IPS-18c (cell line): Measurements from ENCODE around the gene PPP4R3B.
"Not testable (repeated sequence)": the region's sequence is repeated elsewhere in the genome, so short reads cannot be mapped to it uniquely, and the experiment has no call there.

ENCODE experiments used
- H3K4me3 ChIP-seq: 2 replicates; pipeline ENCODE4 v1.7.0; 2013; ENCODE audit warnings: low read depth, mild to moderate bottlenecking, low read length, moderate library complexity; ENCODE audit not compliant: insufficient read depth
- H3K9me3 ChIP-seq: one replicate; pipeline ENCODE4 v1.6.1; 2013; ENCODE audit warnings: mild to moderate bottlenecking, low read length, moderate library complexity; ENCODE audit not compliant: control insufficient read depth, insufficient read depth

PPP4R3B gene

GRCh38 chr2:55550368-55551102, 66.9 kb downstream of the PPP4R3B start:
- no peaks in the 10 kb centered on the region for H3K9me3 ChIP-seq
- no peak overlapping the region for H3K4me3 ChIP-seq

DNA sequence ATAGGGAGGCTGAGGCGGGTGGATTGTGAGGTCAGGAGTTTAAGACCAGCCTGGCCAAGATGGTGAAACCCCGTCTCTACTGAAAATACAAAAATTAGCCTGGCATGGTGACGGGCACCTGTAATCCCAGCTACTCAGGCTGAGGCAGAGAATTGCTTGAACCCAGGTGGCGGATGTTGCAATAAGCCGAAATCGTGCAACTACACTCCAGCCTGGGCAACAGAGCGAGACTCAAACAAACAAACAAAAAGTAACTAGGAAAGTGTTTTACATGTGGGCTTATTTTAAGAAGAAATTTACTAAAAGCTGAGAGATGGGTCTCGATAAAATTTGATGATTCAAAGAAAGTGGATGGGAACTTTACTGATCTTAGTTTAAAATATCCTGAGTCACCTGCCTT, 69.7 kb downstream of the PPP4R3B start:
- H3K4me3 ChIP-seq, H3K9me3 ChIP-seq: not testable (repeated sequence)

GRCh38 chr2:55547001-55547400, 70.4 kb downstream of the PPP4R3B start:
- Histone ChIP-seq H3K4me3 (no peak overlapping the region), H3K9me3 (no peaks in the 10 kb centered on the region)

DNA sequence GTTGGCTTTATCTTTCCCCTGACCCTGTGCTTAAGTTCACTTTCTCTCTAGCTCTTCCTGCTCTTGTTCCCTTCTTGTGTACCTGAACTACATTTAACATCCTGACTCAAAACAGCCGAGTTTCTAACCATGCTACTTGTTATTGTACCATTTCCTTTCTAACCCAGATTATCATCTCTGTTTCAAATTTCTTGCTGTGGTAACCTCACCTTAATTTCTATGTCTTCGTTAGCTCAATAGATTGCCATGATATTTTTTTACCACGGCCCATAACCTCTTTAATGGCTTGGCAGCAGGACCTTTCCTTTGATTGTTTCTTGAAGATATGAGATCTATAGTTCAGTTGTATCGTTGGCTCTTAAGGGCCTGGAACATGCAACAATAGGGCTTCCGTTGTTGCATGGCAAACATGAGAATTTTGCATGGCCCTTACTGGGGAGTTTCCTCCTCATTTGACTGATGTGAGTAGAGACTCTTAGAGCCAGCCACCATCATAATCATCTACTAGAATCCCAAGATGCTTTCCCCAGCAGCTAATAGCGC, 86.8 kb downstream of the PPP4R3B start:
- no peak overlapping the region for H3K4me3 ChIP-seq
- H3K9me3 ChIP-seq, result no peaks in the 10 kb centered on the region

DNA sequence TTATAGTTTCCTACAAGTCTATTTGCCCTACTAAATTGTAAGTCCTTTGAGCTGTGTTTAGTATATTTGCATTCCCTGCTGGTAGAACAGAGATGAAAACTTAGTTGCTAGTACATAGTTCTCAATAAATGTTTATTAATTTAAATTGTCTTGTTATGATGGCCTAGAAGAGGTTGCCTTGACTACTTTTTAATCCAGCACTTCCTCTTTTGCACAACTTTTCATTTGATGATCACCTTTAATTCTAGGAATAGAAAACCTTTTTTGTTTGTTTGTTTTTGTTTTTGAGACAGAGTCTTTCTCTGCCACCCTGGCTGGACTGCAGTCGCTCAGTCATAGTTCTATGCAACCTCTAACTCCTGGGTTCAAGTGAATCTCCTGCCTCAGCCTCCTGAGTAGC, 91.2 kb downstream of the PPP4R3B start:
- no peaks in the 10 kb centered on the region for H3K9me3 ChIP-seq
- no peak overlapping the region for H3K4me3 ChIP-seq

DNA sequence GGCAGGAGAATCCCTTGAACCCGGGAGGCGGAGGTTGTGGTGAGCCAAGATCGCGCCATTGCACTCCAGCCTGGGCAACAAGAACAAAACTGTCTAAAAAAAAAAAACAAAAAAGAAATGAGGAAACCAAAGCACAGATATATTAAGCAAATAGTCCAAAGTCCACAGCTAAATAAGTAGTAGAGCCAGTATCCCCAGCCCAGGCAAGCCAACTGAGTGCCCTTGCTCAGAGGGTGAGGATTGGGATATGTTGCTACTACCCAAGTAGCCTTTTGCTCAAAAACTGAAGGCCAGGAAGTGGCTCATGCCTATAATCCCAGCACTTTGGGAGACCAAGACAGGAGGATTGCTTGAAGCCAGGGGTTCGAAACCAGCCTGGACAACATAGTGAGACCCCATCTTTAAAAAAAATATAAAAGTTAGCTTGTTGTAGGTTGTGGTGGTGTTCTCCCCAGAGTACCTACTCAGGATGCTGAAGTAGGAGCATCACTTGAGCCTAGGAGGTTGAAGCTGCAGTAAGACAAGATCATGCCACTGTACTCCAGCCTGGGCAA, 92.5 kb downstream of the PPP4R3B start:
- Histone ChIP-seq H3K4me3 (no peak overlapping the region), H3K9me3 (no peaks in the 10 kb centered on the region)

DNA sequence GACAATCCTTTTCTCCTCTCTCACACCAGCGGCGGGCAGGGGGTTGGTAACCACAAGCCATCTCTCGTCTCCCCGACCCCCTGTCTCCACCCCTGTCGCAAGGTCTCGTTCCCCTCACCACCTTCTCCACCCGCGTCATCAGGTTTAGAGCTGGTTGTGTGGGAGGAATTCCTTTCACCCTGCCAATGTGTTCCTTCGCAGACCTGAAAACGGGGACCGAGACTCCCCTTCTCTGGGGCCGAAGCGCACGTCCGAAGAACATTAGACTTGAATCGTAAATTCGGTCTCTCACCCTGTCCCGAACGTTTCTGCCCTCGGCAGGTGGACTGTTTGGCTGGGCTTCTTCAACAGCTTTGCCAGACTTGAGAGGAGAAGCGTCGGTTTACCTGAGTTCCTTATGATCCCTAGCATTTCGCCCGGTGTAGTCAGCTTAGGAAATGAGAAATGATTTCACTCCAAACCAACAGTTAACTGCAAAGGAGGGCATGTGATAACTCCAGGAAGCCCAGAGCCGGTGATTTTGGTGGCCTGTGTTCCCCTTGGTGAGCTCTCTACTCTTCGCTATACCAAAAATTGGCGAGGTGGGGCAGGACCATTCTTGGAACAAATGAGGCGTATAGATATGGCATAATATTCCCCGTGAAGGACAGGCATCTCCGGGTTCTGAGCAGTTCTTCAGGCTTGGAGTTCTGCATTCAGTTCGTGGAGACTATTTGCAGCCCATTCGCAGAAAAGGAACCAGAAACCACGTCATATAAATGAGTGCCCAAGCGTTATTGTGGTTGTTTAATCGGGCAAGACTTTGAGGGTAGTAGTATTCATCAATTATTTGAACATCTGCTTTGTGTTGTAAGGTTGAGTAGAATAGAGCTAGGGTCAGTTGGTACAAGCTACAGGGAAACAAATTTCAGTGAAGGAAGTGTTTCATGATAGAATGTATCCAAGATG, 97.2 kb downstream of the PPP4R3B start:
- H3K4me3 ChIP-seq, result peak overlapping the region; percentile 83
- H3K9me3 ChIP-seq, result no peaks in the 10 kb centered on the region

- no peaks in the 10 kb centered on the region for H3K9me3 ChIP-seq
- H3K4me3 ChIP-seq, result peak overlapping the region; percentile 83
Observed at GRCh38 chr2:55518841-55519165, 98.6 kb downstream of the PPP4R3B start.

DNA sequence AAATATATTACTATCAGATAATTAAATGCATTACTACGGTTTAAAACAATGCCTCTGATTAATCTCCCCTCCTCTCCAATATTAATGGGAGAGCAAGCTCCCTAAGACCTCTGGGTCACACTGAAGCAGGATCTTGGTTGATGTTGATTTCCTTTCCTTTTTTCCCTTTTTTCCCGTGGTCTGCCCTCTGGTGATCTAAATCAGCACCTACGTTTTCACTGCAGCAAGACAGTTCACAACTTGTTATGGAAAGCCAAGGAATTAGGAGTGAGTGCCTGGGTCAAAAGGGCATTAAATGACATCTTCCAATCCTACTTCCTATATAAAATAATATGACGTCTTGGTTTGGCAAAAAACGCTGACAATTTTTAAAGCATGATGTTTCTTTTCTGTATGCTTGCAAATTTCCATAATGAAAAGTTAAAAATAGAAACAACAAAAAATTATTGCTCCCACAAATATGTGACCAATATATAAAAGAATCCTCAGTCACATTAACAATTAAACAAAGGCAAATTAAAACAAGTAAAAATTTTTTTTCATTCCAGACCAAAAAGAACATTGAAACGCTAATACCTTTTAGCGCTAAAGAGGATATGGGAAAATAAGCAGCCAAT, 105.8 kb downstream of the PPP4R3B start:
- no peaks in the 10 kb centered on the region for H3K9me3 ChIP-seq
- H3K4me3 ChIP-seq, result no peak overlapping the region

DNA sequence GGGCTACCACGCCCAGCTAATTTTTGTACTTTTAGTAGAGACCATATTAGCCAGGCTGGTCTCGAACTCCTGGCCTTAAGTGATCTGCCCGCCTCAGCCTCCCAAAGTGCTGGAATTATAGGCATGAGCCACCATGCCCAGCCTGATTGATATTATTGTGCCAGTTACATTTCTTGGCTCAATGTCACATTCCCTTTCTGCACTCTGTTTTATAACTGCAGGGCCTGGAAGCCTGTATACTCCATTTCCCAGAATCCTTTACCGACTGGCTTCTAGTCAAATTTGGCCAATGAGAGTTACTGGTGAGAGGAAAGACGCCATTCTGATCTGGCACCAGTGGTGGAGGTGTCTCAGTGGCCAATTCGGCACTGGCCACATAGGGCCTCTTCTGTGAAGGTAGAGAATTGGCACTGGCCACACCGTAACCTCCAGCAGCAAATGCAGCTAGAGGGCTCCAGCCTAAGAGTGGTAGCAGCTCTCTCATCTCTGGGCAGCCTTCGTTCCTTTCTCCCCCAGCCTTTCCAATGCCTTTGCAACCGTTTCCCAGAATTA, 114.8 kb downstream of the PPP4R3B start:
- Histone ChIP-seq H3K4me3 (no peak overlapping the region), H3K9me3 (no peaks in the 10 kb centered on the region)

DNA sequence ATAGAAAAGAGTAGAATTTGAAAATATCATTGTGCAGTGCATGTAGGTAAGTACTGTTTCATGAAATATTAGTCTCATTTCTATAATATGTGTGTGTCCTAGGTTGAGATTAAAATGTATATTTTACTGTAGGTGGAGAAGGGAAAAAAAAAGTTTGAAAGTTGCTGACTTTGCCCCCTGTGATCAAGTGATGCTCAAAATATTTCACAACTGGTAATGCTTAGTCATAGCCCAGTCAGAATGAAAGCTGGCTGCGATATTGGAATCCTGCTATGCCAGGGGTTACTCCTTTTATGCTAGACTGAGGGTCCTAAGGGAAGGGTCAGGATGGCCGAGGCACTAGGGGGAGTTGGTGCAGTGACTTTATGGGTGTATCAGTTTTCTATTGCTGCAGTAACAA, 117.4 kb downstream of the PPP4R3B start:
- Histone ChIP-seq H3K9me3 (no peaks in the 10 kb centered on the region), H3K4me3 (no peak overlapping the region)

DNA sequence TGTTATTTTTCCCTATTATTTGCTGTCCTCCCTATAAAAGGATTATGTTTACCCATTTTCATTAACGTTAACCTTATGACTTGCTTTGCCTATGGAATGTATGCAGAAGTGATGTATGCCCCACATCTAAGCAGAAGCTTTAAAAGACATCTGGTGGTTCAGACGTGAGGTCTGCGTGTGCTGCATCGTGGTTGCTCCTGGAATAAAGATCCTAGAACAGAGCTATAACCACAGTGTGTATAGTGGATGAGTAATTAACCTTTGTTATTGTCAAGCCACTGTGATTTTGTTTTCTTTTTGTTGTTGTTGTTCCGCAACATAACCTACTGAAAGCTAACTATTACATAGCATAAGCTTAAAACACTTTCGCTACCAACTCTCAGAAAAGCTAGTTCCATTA, 118.8 kb downstream of the PPP4R3B start:
- H3K9me3 ChIP-seq, result no peaks in the 10 kb centered on the region
- H3K4me3 ChIP-seq, result no peak overlapping the region
